Measurements from ENCODE around the gene PTPRG.

The PTPRG gene

DNA sequence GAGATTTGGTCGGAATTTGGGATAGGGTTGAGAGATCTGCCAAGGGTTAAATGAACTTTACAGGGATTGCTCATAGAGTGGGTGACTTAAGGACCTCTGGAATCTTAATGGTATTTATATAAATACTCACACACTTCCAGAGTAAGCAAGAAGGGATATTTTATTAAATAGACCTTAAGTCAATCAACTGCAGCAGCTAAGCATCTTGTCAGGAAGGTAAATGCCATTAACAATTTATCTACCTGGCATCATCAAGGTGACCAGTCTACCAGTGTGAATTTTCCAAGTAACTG, 688.1 kb downstream of the PTPRG start:
- no peak for DNase-seq (ENCODE audit: low spot score)
- H3K27me3 ChIP-seq (ENCODE audit: insufficient read depth, poor library complexity, severe bottlenecking): no peaks in the 10 kb centered on the region
- ATAC-seq (ENCODE audit: low read depth): no peak
- H3K4me1 ChIP-seq (ENCODE audit: insufficient read depth, poor library complexity, severe bottlenecking): peaks cover 12% of the 10 kb centered on the region
- TF ChIP-seq, protein P1, sequence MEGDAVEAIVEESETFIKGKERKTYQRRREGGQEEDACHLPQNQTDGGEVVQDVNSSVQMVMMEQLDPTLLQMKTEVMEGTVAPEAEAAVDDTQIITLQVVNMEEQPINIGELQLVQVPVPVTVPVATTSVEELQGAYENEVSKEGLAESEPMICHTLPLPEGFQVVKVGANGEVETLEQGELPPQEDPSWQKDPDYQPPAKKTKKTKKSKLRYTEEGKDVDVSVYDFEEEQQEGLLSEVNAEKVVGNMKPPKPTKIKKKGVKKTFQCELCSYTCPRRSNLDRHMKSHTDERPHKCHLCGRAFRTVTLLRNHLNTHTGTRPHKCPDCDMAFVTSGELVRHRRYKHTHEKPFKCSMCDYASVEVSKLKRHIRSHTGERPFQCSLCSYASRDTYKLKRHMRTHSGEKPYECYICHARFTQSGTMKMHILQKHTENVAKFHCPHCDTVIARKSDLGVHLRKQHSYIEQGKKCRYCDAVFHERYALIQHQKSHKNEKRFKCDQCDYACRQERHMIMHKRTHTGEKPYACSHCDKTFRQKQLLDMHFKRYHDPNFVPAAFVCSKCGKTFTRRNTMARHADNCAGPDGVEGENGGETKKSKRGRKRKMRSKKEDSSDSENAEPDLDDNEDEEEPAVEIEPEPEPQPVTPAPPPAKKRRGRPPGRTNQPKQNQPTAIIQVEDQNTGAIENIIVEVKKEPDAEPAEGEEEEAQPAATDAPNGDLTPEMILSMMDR (IDR thresholded peaks at IDR 0.05; ENCODE audit: poor library complexity, severe bottlenecking): no peak
- H3K27ac ChIP-seq (ENCODE audit: poor library complexity, severe bottlenecking): no peak overlapping the region
- H3K9me3 ChIP-seq (ENCODE audit: severe bottlenecking): no peaks in the 10 kb centered on the region
- H3K4me3 ChIP-seq (ENCODE audit: severe bottlenecking): no peak overlapping the region
- H3K36me3 ChIP-seq (ENCODE audit: low read depth): no peaks in the 10 kb centered on the region

GRCh38 chr3:62249855-62250543, 688.6 kb downstream of the PTPRG start:
- H3K27me3 ChIP-seq (ENCODE audit: insufficient read depth, poor library complexity, severe bottlenecking): no peaks in the 10 kb centered on the region
- no peak overlapping the region for H3K4me3 ChIP-seq (ENCODE audit: severe bottlenecking)
- H3K27ac ChIP-seq (ENCODE audit: poor library complexity, severe bottlenecking): no peak overlapping the region
- TF ChIP-seq, protein P1 (IDR thresholded peaks at IDR 0.05; ENCODE audit: poor library complexity, severe bottlenecking): no peak
- no peaks in the 10 kb centered on the region for H3K36me3 ChIP-seq (ENCODE audit: low read depth)
- no peak for ATAC-seq (ENCODE audit: low read depth)
- no peak for DNase-seq (ENCODE audit: low spot score)
- peaks cover 12% of the 10 kb centered on the region for H3K4me1 ChIP-seq (ENCODE audit: insufficient read depth, poor library complexity, severe bottlenecking)
- H3K9me3 ChIP-seq (ENCODE audit: severe bottlenecking): no peaks in the 10 kb centered on the region

DNA sequence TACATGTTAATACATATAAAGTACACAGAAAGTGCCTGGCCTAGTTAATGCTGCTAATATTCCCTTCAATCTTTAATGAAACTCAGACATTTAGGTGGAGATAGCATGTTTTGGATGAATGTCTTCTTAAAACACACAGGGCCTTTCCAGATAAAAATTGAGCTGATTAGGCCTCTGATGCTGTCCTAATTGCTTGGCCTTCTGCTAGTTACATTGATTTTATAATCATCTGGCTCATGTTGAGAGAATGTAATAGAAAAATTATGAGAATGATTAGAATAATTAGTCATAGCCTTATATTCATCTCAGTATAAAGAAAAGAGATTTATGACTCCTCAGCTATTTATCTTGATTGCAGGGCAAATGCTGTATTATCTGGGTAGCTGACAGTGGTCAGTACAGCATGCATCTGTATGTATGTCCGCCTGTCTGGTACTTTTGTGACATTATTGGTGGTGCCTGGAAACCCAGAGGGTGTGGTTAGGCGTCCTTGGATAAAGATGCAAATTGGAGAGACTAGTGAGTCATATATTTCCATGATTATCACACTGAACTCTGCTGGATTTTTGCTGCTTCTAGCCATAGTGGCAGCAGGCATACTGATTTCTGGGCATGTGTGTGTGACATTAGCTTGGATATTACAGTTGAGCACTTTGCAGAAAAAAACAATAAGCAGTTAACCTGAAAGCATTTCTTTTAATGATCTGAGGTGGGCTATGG, 691.2 kb downstream of the PTPRG start:
- DNase-seq (ENCODE audit: low spot score) (no peak), ATAC-seq (ENCODE audit: low read depth) (no peak)
- Histone ChIP-seq H3K27ac (ENCODE audit: poor library complexity, severe bottlenecking) (no peak overlapping the region), H3K4me3 (ENCODE audit: severe bottlenecking) (no peak overlapping the region), H3K36me3 (ENCODE audit: low read depth) (no peaks in the 10 kb centered on the region), H3K4me1 (ENCODE audit: insufficient read depth, poor library complexity, severe bottlenecking) (no peaks in the 10 kb centered on the region), H3K9me3 (ENCODE audit: severe bottlenecking) (no peaks in the 10 kb centered on the region), H3K27me3 (ENCODE audit: insufficient read depth, poor library complexity, severe bottlenecking) (no peaks in the 10 kb centered on the region)
- TF ChIP-seq, protein P1 (IDR thresholded peaks at IDR 0.05; ENCODE audit: poor library complexity, severe bottlenecking): no peak

- Histone ChIP-seq H3K4me3 (ENCODE audit: severe bottlenecking) (no peak overlapping the region), H3K36me3 (ENCODE audit: low read depth) (no peaks in the 10 kb centered on the region)
- no peak for ATAC-seq (ENCODE audit: low read depth)
Measured at GRCh38 chr3:62253971-62254370, 692.6 kb downstream of the PTPRG start.

More at GRCh38 chr3:62253971-62254370, 692.6 kb downstream of the PTPRG start:
- Histone ChIP-seq H3K4me1 (ENCODE audit: insufficient read depth, poor library complexity, severe bottlenecking) (no peaks in the 10 kb centered on the region), H3K27me3 (ENCODE audit: insufficient read depth, poor library complexity, severe bottlenecking) (no peaks in the 10 kb centered on the region), H3K9me3 (ENCODE audit: severe bottlenecking) (no peaks in the 10 kb centered on the region), H3K27ac (ENCODE audit: poor library complexity, severe bottlenecking) (no peak overlapping the region)
- DNase-seq (ENCODE audit: low spot score): no peak
- TF ChIP-seq, protein P1 (IDR thresholded peaks at IDR 0.05; ENCODE audit: poor library complexity, severe bottlenecking): no peak

Measured in RWPE2 (cell line).